Hypothalamus (tissue), 51 donors: ENCODE results near the gene TRIM46.
"Not testable (repeated sequence)": the region's sequence is repeated elsewhere in the genome, so short reads cannot be mapped to it uniquely, and the experiment has no call there.

Experiments
- DNase-seq, 51 donors: peaks; one replicate each; lab custom pipeline; 2025; lab: John Stamatoyannopoulos, UW

TRIM46 gene

DNA sequence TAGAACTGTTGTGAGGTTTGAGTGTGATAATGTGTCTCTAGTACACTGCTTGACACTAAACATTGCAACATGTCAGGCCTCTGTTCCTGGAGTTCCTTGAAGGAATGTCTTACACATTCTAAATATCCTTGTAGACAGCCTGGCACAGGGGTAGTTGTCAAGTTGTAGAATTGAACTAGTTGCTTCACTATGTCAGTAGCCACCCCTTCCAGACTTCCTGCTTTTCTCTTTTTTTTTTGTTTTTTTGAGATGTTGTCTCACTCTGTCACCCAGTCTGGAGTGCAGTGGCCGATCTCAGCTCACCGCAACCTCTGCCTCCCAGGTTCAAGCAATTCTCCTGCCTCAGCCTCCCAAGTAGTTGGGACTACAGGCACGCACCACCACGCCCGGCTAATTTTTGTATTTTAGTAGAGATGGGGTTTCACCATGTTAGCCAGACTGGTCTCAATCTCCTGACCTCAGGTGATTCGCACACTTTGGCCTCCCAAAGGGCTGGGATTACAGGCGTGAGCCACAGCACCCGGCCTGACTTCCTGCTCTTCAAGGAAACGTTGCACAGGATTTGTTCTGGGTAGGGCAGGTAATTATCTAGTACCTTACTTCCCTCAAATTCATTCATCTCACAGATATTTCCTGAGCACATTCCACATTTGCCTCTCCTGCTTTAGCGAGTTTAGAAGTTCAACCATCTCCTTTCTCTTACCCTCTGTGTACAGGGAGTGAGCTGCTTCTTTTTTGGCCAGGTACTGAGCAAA is 46.7 kb downstream of the TRIM46 start:
- DNase-seq, result not testable (repeated sequence)

- DNase-seq, result no peak
Observed at GRCh38 chr1:155223047-155223446, 49.4 kb downstream of the TRIM46 start.

GRCh38 chr1:155225404-155225759 is 51.7 kb downstream of the TRIM46 start:
- not testable (repeated sequence) for DNase-seq

DNA sequence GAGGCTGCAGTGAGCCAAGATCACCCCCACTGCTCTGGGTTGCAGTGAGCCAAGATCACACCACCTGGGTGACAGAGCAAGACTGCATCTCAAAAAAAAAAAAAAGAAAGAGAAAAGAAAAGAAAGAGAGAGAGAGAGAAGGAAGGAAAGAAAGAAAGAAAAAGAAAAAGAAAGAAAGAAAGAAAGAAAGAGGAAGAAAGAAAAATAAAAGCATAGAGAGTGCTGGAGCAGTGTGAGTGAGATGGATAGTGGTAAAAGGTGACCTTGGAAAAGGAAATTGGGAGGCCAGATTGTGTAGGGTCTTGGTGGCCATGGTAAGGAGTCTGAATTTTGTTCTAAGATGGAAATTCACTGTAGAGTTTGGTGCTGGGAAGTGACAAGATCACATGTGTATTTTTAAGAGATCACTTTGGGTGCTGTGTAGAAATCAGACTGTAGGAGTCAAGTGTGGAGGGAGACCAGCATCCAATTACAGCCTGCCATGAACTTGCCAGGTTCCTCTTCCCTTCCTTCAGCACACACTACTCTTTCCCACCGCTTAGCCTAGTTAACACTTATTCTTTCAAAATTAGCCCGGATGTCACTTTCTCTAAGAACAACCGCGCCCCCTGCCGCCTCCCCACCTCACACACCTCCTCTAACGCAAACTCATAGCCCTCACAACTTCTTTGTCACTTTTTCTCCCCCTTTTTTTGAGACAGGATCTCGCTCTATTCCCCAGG is 52.7 kb downstream of the TRIM46 start:
- DNase-seq, result peak in 34 of 51 donors; percentile 9 to 79 (median 45)

- peak in 27 of 51 donors; percentile 7 to 76 (median 43) for DNase-seq
Observed at GRCh38 chr1:155226910-155227260, 53.2 kb downstream of the TRIM46 start.

DNA sequence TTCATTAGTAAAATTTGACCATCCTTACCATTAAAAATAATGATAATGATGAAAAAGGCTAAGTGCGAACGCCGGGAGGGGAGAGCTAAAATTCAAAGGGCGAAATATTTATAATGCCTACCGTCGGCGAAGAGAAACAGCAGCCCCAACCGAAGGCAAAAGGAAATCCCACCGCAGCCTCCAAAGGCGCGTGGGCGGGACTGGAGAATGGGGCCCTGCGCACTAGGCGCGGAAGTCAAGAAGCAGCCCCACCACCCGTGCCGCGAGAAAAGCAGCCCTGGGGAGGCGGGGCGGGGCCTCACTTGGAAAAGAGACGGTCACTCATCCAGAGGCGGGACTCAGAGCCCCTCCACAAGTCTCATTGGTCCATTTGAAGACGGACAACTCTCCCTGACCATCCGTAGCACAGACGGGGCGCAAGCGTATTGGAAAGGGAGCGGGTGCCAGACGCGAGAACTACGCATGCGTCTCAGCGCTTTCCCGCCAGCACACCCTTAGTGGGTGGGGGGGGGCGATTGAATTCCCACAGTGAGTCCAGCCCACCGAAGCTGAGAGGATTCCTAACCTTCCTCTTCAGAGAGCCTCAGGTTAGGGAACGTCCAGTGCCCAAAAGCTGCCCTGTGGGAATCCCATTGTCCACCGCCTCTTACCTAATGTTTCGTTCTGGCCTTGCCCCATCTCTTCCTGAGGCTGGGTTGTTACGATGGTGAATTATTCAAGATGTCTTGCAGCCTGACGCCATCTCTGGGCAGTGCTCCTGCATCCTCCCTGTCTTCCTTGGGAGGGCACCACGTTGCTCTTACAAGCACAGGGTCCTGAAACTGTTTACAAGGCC is 53.8 kb downstream of the TRIM46 start:
- peak; percentile 86 to 99 (median 96) for DNase-seq

DNA sequence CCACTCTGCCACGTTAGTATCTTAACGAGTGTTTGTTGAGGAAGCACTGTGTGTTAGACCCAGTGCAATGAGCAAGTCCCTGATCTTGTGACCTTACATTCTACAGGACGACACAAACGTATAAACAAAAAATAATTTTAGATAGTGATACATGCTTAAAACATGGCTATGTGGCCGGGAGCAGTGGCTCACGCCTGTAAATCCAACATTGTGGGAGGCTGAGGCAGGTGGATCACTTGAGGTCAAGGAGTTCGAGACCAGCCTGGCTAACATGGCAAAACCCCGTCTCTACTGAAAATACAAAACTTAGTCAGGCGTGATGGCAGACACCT is 54.4 kb downstream of the TRIM46 start:
- no peak for DNase-seq

- DNase-seq, result not testable (repeated sequence)
Observed at GRCh38 chr1:155231302-155231701, 57.7 kb downstream of the TRIM46 start.

GRCh38 chr1:155232001-155232978 is 58.6 kb downstream of the TRIM46 start:
- peak in 30 of 51 donors; percentile 2 to 70 (median 40) for DNase-seq

DNA sequence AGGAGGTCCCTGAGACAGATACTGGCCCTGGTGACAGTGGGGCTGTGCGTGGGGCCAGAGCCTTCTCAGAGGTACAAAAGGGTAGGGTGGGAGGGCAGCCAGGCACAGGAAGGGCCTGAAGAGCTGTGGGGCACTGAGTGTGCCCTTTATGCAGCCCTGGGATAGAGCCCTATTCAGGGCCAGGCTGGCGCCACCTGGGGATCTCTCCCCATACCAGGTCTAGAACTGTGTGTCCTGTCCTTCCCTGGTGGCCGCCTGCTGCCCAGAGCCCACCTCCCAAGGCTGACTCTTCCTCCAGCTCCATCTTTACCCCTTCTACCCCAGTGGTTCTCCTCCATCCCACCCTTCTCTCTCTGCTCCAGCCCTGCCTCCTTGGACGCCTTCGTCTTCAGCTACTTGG is 59.9 kb downstream of the TRIM46 start:
- DNase-seq, result not testable (repeated sequence)
